SK-N-SH (cell line): ENCODE measurements around the gene BRINP2. TPM values are rescaled to one million over a fixed set of nuclear protein-coding genes. Genes with fewer than 3 reads are reported as not detected.

Experiments used
- CTCF ChIA-PET: fragments of 300-600, 350-600 bp; formaldehyde crosslinking; extraction: SDS; loops from one replicate; lab custom pipeline; 2021; lab: Yijun Ruan, JAX
- POLR2A ChIA-PET: fragments of 350-600 bp; sonication (Branson Sonifier 250); formaldehyde crosslinking; extraction: SDS; loops from one replicate; lab custom pipeline; 2020; ENCODE audit warnings: antibody characterized with exemption, inconsistent platforms; lab: Yijun Ruan, JAX
- DNase-seq: peaks from one replicate; pipeline ENCODE4 v3.0.0; 2012
- H2AFZ ChIP-seq: fragments of 200-600 bp; sonication (generic); 2 replicates; pipeline ENCODE4 v1.8.1; 2016; ENCODE audit warnings: antibody characterized with exemption, mild to moderate bottlenecking, low read depth
- H3F3A ChIP-seq: fragments of 200-600 bp; sonication (generic); replicated peaks from 2 replicates; pipeline ENCODE3; 2016; ENCODE audit warnings: antibody characterized with exemption, mild to moderate bottlenecking; ENCODE audit not compliant: insufficient read depth
- H3K27ac ChIP-seq, 2 experiments: fragments of 200-500 bp in 1 of 2; fragments of 200-600 bp in 1 of 2; sonication (Bioruptor generic) in 1 of 2; sonication (generic), shearing (Covaris generic) in 1 of 2; 2 replicates each; pipeline versions ENCODE4 v1.5.1 to v1.6.1; 2014 to 2016; ENCODE audit warnings: low read depth in 2 of 2, inconsistent platforms in 1 of 2, low read length in 1 of 2, mild to moderate bottlenecking in 1 of 2, mixed read lengths in 1 of 2
- H3K27me3 ChIP-seq: fragments of 200-600 bp; sonication (generic), shearing (Covaris generic); 2 replicates; pipeline ENCODE4 v1.6.1; 2016; ENCODE audit warnings: mixed run types; ENCODE audit not compliant: insufficient read depth
- H3K36me3 ChIP-seq, 2 experiments: fragments of 200-500 bp in 1 of 2; fragments of 200-600 bp in 1 of 2; sonication (Bioruptor generic) in 1 of 2; sonication (generic) in 1 of 2; replicated peaks in 1 of 2; 2 replicates each; pipeline versions ENCODE3 to v1.5.1; 2014 to 2016; ENCODE audit warnings: low read length in 1 of 2, mild to moderate bottlenecking in 1 of 2; ENCODE audit not compliant: insufficient read depth in 2 of 2, control insufficient read depth in 1 of 2
- H3K4me1 ChIP-seq, 2 experiments: fragments of 200-500 bp in 1 of 2; fragments of 200-600 bp in 1 of 2; sonication (Bioruptor generic) in 1 of 2; sonication (generic), shearing (Covaris generic) in 1 of 2; 2 replicates each; pipeline versions ENCODE4 v1.5.1 to v1.6.1; 2014 to 2016; ENCODE audit warnings: low read depth in 1 of 2, low read length in 1 of 2, mixed run types in 1 of 2; ENCODE audit not compliant: insufficient read depth in 2 of 2, control insufficient read depth in 1 of 2
- H3K4me2 ChIP-seq: fragments of 200-600 bp; sonication (generic), shearing (Covaris generic); 2 replicates; pipeline ENCODE4 v1.6.1; 2017; ENCODE audit warnings: mixed run types
- H3K4me3 ChIP-seq, 2 experiments: fragments of 200-500 bp in 1 of 2; fragments of 200-600 bp in 1 of 2; sonication (Bioruptor generic) in 1 of 2; sonication (generic), shearing (Covaris generic) in 1 of 2; 2 replicates each; pipeline versions ENCODE4 v1.5.1 to v1.8.1; 2014 to 2016; ENCODE audit warnings: low read depth in 2 of 2, inconsistent platforms in 1 of 2, low read length in 1 of 2, mild to moderate bottlenecking in 1 of 2, mixed read lengths in 1 of 2, moderate library complexity in 1 of 2
- H3K79me2 ChIP-seq: fragments of 200-600 bp; sonication (generic); 2 replicates; pipeline ENCODE4 v1.8.1; 2017; ENCODE audit warnings: mild to moderate bottlenecking; ENCODE audit not compliant: insufficient read depth
- H3K9ac ChIP-seq: fragments of 200-600 bp; sonication (generic); 2 replicates; pipeline ENCODE4 v1.6.1; 2017; ENCODE audit warnings: mixed run types
- H3K9me2 ChIP-seq: fragments of 200-600 bp; sonication (generic); 2 replicates; pipeline ENCODE4 v1.6.1; 2017; ENCODE audit warnings: mixed run types
- H3K9me3 ChIP-seq: fragments of 200-600 bp; sonication (generic); 2 replicates; pipeline ENCODE4 v1.6.1; 2017; ENCODE audit warnings: mixed run types, mild to moderate bottlenecking, moderate library complexity
- H4K20me1 ChIP-seq: fragments of 200-600 bp; sonication (generic); 2 replicates; pipeline ENCODE4 v1.6.1; 2017; ENCODE audit warnings: mild to moderate bottlenecking, mixed run types; ENCODE audit not compliant: insufficient read depth
- CHD2 ChIP-seq: fragments of 150-350 bp; IDR thresholded peaks from 2 replicates; pipeline ENCODE4 v1.6.1; 2018; ENCODE audit warnings: low read length; ENCODE audit not compliant: partially characterized antibody
- ELF1 ChIP-seq: IDR thresholded peaks from 2 replicates; pipeline ENCODE4 v1.4.0; 2012
- EZH2phosphoT487 ChIP-seq: fragments of 200-600 bp; sonication (generic); IDR thresholded peaks from 2 replicates; pipeline ENCODE4 v1.6.1; 2017; ENCODE audit warnings: low read depth, mixed run types, mild to moderate bottlenecking, antibody characterized with exemption, moderate library complexity, borderline replicate concordance
- FOSL2 ChIP-seq: IDR thresholded peaks from 2 replicates; pipeline ENCODE4 v1.4.0; 2012; ENCODE audit warnings: low read depth, mild to moderate bottlenecking, moderate library complexity, borderline replicate concordance
- FOXJ3 ChIP-seq: sonication (generic); formaldehyde crosslinking; IDR thresholded peaks from 2 replicates; pipeline ENCODE4 v1.5.1; 2020; ENCODE audit warnings: mild to moderate bottlenecking, missing genetic modification reagents
- FOXM1 ChIP-seq: IDR thresholded peaks from 2 replicates; pipeline ENCODE4 v1.4.0; 2012; ENCODE audit warnings: low read depth, mild to moderate bottlenecking
- GABPA ChIP-seq: IDR thresholded peaks from 2 replicates; pipeline ENCODE4 v1.4.0; 2012; ENCODE audit warnings: low read depth, mild to moderate bottlenecking
- GATA2 ChIP-seq: sonication (generic); formaldehyde crosslinking; IDR thresholded peaks from 2 replicates; pipeline ENCODE4 v1.5.0; 2020; ENCODE audit warnings: mild to moderate bottlenecking, missing genetic modification reagents
- POLR2AphosphoS5 ChIP-seq: IDR thresholded peaks from 2 replicates; pipeline ENCODE4 v1.6.1; 2012; ENCODE audit warnings: low read depth, low read length
- RCOR1 ChIP-seq: fragments of 150-350 bp; IDR thresholded peaks from 2 replicates; pipeline ENCODE4 v1.6.1; 2017; ENCODE audit warnings: antibody characterized with exemption, low read length
- RFX5 ChIP-seq: IDR thresholded peaks from 2 replicates; pipeline ENCODE4 v1.6.1; 2012; ENCODE audit warnings: mild to moderate bottlenecking, improper control_type of control experiment, low read length
- TAF1 ChIP-seq: IDR thresholded peaks from 2 replicates; pipeline ENCODE4 v1.6.1; 2012; ENCODE audit warnings: low read depth, mild to moderate bottlenecking, low read length, moderate library complexity, borderline replicate concordance
- USF1 ChIP-seq: IDR thresholded peaks from 2 replicates; pipeline ENCODE4 v1.4.0; 2012; ENCODE audit warnings: low read depth, borderline replicate concordance
- YY1 ChIP-seq: IDR thresholded peaks from 2 replicates; pipeline ENCODE4 v1.4.0; 2012; ENCODE audit warnings: low read depth, mild to moderate bottlenecking
- ZBTB33 ChIP-seq: IDR thresholded peaks from 2 replicates; pipeline ENCODE4 v1.4.0; 2012; ENCODE audit warnings: low read depth, borderline replicate concordance
- WGBS: methylation state at CpG from one replicate; pipeline ENCODE4 v1.1.6; 2017; ENCODE audit warnings: low lambda C conversion rate; 5-methylcytosine and 5-hydroxymethylcytosine counted together
- polyA plus RNA-seq, 3 experiments: library from polyadenylated mRNA; depleted of rRNA; stranded (reverse); fragments of >200 nt; gene quantifications; 2 replicates each; pipeline ENCODE4 v1.2.3, GENCODE V29; 2012
- TF ChIP-seq, protein P1 (sequence below): IDR thresholded peaks from 2 replicates; pipeline ENCODE4; 2012
- TF ChIP-seq, protein P2 (sequence below): fragments of 150-350 bp; IDR thresholded peaks from 2 replicates; pipeline ENCODE4 v1.6.1; 2016; ENCODE audit warnings: mild to moderate bottlenecking, low read depth, low read length

Gene BRINP2
- polyA plus RNA-seq, 1 of the 3 experiments (the other 2 are of a cell fraction): 0.12 TPM

GRCh38 chr1:177128665-177129281 lies 42.0 kb upstream of the BRINP2 start:
- H3K9me2 ChIP-seq: no peaks in the 10 kb centered on the region
- TF ChIP-seq GATA2 (CRISPR knock-in tag) (peak; percentile 46; the same call in 1 of the 2 replicates), POLR2AphosphoS5 (no peak)
- no peak overlapping the region for H3K4me2 ChIP-seq
- H3K9me3 ChIP-seq: no peaks in the 10 kb centered on the region
- no peaks in the 10 kb centered on the region for H3K27me3 ChIP-seq
- 25% methylated on average over 4 of the region's 4 CpGs for WGBS
- POLR2A ChIA-PET: no interaction called here
- H3K4me1 ChIP-seq: peaks cover 0 to 10% of the 10 kb centered on the region in 2 experiments; a peak in 2 of 4 replicates
- peaks cover 0 to 2% of the 10 kb centered on the region in 2 experiments for H3K36me3 ChIP-seq
- H3K9ac ChIP-seq: no peak overlapping the region
- H3K4me3 ChIP-seq: no peak overlapping the region
- H3F3A ChIP-seq: no peaks in the 10 kb centered on the region
- no peak overlapping the region; a peak in 1 of 4 replicates for H3K27ac ChIP-seq
- CTCF ChIA-PET: no interaction called here
- H2AFZ ChIP-seq: no peak overlapping the region
- DNase-seq: no peak
- no peaks in the 10 kb centered on the region for H3K79me2 ChIP-seq
- H4K20me1 ChIP-seq: no peaks in the 10 kb centered on the region

- H3K36me3 ChIP-seq: peaks cover 0 to 2% of the 10 kb centered on the region in 2 experiments
- CTCF ChIA-PET: no interaction called here
- POLR2A ChIA-PET: no interaction called here
- no peak overlapping the region for H3K4me2 ChIP-seq
- no peaks in the 10 kb centered on the region for H3K9me2 ChIP-seq
- TF ChIP-seq ZBTB33: no peak
- no peak for TF ChIP-seq GABPA
- no peak for TF ChIP-seq CHD2
- no peak for TF ChIP-seq YY1
- H3K4me3 ChIP-seq: no peak overlapping the region
- peaks cover 0 to 17% of the 10 kb centered on the region in 2 experiments; a peak in 2 of 4 replicates for H3K4me1 ChIP-seq
- no peak overlapping the region for H2AFZ ChIP-seq
- no peaks in the 10 kb centered on the region for H3K9me3 ChIP-seq
- H3K79me2 ChIP-seq: no peaks in the 10 kb centered on the region
- no peak overlapping the region; a peak in 1 of 4 replicates for H3K27ac ChIP-seq
- no peak for DNase-seq
- WGBS: 38% methylated on average over 5 of the region's 5 CpGs
- no peaks in the 10 kb centered on the region for H3F3A ChIP-seq
- H4K20me1 ChIP-seq: no peaks in the 10 kb centered on the region
- no peaks in the 10 kb centered on the region for H3K27me3 ChIP-seq
- H3K9ac ChIP-seq: no peak overlapping the region
Observed at GRCh38 chr1:177130451-177130945, 40.3 kb upstream of the BRINP2 start.

GRCh38 chr1:177131723-177132122 lies 39.0 kb upstream of the BRINP2 start:
- Histone ChIP-seq H4K20me1 (no peaks in the 10 kb centered on the region), H3K9me3 (no peaks in the 10 kb centered on the region), H3K4me1 (peaks cover 0 to 18% of the 10 kb centered on the region in 2 experiments; a peak in 2 of 4 replicates), H2AFZ (no peak overlapping the region), H3K4me2 (no peak overlapping the region), H3K79me2 (no peaks in the 10 kb centered on the region), H3K36me3 (peaks cover 0 to 2% of the 10 kb centered on the region in 2 experiments), H3K27me3 (no peaks in the 10 kb centered on the region), H3K4me3 (no peak overlapping the region), H3K9me2 (no peaks in the 10 kb centered on the region), H3K9ac (no peak overlapping the region), H3F3A (no peaks in the 10 kb centered on the region), H3K27ac (no peak overlapping the region)
- ChIA-PET CTCF (no interaction called here), POLR2A (no interaction called here)
- WGBS: 28% methylated on average over 4 of the region's 4 CpGs
- DNase-seq: no peak
- TF ChIP-seq FOXJ3: no peak
- TF ChIP-seq, protein P1, sequence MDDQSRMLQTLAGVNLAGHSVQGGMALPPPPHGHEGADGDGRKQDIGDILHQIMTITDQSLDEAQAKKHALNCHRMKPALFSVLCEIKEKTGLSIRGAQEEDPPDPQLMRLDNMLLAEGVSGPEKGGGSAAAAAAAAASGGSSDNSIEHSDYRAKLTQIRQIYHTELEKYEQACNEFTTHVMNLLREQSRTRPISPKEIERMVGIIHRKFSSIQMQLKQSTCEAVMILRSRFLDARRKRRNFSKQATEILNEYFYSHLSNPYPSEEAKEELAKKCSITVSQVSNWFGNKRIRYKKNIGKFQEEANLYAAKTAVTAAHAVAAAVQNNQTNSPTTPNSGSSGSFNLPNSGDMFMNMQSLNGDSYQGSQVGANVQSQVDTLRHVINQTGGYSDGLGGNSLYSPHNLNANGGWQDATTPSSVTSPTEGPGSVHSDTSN: no peak
- TF ChIP-seq CHD2: no peak
- no peak for TF ChIP-seq RFX5
- no peak for TF ChIP-seq GATA2 (CRISPR knock-in tag)
- TF ChIP-seq FOXM1: no peak
- TF ChIP-seq FOSL2: no peak
- TF ChIP-seq ELF1: no peak
- TF ChIP-seq, protein P2, sequence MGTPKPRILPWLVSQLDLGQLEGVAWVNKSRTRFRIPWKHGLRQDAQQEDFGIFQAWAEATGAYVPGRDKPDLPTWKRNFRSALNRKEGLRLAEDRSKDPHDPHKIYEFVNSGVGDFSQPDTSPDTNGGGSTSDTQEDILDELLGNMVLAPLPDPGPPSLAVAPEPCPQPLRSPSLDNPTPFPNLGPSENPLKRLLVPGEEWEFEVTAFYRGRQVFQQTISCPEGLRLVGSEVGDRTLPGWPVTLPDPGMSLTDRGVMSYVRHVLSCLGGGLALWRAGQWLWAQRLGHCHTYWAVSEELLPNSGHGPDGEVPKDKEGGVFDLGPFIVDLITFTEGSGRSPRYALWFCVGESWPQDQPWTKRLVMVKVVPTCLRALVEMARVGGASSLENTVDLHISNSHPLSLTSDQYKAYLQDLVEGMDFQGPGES: no peak
- no peak for TF ChIP-seq TAF1
- no peak for TF ChIP-seq EZH2phosphoT487
- TF ChIP-seq RCOR1: no peak
- no peak for TF ChIP-seq USF1
- TF ChIP-seq YY1: no peak
